Neural cell (in vitro differentiated cells): Measurements from ENCODE around the gene PCDHA7.

Source experiments
- EP300 ChIP-seq: fragments of 450-650 bp; conservative IDR thresholded peaks from 2 replicates; pipeline ENCODE4 v1.6.1; 2014; ENCODE audit warnings: antibody characterized with exemption, mild to moderate bottlenecking, moderate library complexity; ENCODE audit not compliant: poor library complexity, severe bottlenecking
- MXI1 ChIP-seq: fragments of 450-650 bp; conservative IDR thresholded peaks from 2 replicates; pipeline ENCODE4 v1.6.1; 2014; ENCODE audit warnings: antibody characterized with exemption, mild to moderate bottlenecking; ENCODE audit not compliant: poor library complexity, severe bottlenecking
- SMC3 ChIP-seq: fragments of 450-650 bp; conservative IDR thresholded peaks from 2 replicates; pipeline ENCODE4 v1.6.1; 2014; ENCODE audit warnings: antibody characterized with exemption, mild to moderate bottlenecking, moderate library complexity; ENCODE audit not compliant: poor library complexity
- TF ChIP-seq, protein P1 (sequence below): fragments of 450-650 bp; IDR thresholded peaks from 2 replicates; pipeline ENCODE4 v1.5.1; 2014; ENCODE audit warnings: antibody characterized with exemption, mild to moderate bottlenecking, moderate library complexity; ENCODE audit not compliant: poor library complexity, severe bottlenecking
- TF ChIP-seq, protein P2 (sequence below): IDR thresholded peaks from 2 replicates; pipeline ENCODE4 v1.6.1; 2012; ENCODE audit warnings: borderline replicate concordance

DNA sequence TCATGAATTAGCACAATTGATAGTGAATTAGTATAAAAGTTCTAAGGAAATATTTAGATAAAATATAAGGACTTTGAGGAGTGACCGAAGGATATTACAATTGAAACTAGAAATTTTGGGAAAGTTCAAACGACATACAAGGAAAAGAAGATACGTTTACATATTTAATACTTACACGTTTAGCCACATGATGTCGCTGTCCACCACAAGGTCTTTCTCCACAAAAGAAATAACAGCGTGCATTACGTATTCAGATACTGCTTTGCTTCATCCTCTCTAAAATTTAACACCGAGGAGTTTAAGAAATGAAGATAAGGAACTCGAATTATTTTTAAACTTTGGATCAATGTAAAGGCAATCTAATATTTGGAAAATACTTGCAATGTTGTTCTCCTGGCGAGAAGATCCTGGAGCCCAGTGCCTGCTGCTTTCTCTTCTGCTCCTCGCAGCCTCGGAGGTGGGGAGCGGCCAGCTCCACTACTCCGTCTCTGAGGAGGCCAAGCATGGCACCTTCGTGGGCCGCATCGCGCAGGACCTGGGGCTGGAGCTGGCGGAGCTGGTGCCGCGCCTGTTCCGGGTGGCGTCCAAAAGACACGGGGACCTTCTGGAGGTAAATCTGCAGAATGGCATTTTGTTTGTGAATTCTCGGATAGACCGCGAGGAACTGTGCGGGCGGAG lies 33.1 kb upstream of the PCDHA7 start, which contains the start of gene PCDHA3:
- TF ChIP-seq, protein P1, sequence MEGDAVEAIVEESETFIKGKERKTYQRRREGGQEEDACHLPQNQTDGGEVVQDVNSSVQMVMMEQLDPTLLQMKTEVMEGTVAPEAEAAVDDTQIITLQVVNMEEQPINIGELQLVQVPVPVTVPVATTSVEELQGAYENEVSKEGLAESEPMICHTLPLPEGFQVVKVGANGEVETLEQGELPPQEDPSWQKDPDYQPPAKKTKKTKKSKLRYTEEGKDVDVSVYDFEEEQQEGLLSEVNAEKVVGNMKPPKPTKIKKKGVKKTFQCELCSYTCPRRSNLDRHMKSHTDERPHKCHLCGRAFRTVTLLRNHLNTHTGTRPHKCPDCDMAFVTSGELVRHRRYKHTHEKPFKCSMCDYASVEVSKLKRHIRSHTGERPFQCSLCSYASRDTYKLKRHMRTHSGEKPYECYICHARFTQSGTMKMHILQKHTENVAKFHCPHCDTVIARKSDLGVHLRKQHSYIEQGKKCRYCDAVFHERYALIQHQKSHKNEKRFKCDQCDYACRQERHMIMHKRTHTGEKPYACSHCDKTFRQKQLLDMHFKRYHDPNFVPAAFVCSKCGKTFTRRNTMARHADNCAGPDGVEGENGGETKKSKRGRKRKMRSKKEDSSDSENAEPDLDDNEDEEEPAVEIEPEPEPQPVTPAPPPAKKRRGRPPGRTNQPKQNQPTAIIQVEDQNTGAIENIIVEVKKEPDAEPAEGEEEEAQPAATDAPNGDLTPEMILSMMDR = no peak
- TF ChIP-seq EP300 (no peak), MXI1 (no peak), SMC3 (no peak)
- TF ChIP-seq, protein P2, sequence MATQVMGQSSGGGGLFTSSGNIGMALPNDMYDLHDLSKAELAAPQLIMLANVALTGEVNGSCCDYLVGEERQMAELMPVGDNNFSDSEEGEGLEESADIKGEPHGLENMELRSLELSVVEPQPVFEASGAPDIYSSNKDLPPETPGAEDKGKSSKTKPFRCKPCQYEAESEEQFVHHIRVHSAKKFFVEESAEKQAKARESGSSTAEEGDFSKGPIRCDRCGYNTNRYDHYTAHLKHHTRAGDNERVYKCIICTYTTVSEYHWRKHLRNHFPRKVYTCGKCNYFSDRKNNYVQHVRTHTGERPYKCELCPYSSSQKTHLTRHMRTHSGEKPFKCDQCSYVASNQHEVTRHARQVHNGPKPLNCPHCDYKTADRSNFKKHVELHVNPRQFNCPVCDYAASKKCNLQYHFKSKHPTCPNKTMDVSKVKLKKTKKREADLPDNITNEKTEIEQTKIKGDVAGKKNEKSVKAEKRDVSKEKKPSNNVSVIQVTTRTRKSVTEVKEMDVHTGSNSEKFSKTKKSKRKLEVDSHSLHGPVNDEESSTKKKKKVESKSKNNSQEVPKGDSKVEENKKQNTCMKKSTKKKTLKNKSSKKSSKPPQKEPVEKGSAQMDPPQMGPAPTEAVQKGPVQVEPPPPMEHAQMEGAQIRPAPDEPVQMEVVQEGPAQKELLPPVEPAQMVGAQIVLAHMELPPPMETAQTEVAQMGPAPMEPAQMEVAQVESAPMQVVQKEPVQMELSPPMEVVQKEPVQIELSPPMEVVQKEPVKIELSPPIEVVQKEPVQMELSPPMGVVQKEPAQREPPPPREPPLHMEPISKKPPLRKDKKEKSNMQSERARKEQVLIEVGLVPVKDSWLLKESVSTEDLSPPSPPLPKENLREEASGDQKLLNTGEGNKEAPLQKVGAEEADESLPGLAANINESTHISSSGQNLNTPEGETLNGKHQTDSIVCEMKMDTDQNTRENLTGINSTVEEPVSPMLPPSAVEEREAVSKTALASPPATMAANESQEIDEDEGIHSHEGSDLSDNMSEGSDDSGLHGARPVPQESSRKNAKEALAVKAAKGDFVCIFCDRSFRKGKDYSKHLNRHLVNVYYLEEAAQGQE = no peak
